Nephron (organoid): ENCODE data around the gene ZNF394.

Experiments
- H3K27ac Mint-ChIP-seq, 3 experiments: 2 replicates each; pipeline ENCODE4 v1.8.0; 2020; ENCODE audit warnings: mixed read lengths in 3 of 3, mild to moderate bottlenecking in 2 of 3, moderate library complexity in 1 of 3
- H3K27me3 Mint-ChIP-seq: 2 replicates; pipeline ENCODE4 v1.8.0; 2021; ENCODE audit warnings: low read depth, mild to moderate bottlenecking, moderate library complexity, mixed read lengths
- H3K36me3 Mint-ChIP-seq: 2 replicates; pipeline ENCODE4 v1.8.0; 2020; ENCODE audit warnings: low read depth, mixed read lengths
- H3K4me1 Mint-ChIP-seq: 2 replicates; pipeline ENCODE4 v1.8.0; 2020; ENCODE audit warnings: mixed read lengths
- H3K4me3 Mint-ChIP-seq, 3 experiments: 2 replicates each; pipeline ENCODE4 v1.8.0; 2020; ENCODE audit warnings: mild to moderate bottlenecking in 3 of 3, mixed read lengths in 3 of 3, moderate library complexity in 2 of 3
- H3K9me3 Mint-ChIP-seq: 2 replicates; pipeline ENCODE4 v1.8.0; 2020; ENCODE audit warnings: mixed read lengths
- CTCF ChIP-seq, 3 experiments: fragments of 200-600 bp; sonication (generic); IDR thresholded peaks; one replicate each; pipeline ENCODE4 v1.5.0; 2021; ENCODE audit warnings: antibody characterized with exemption in 3 of 3; ENCODE audit not compliant: unreplicated experiment in 3 of 3

ZNF394 gene

GRCh38 chr7:99457650-99458493 lies 42.2 kb downstream of the ZNF394 start:
- Mint-ChIP-seq H3K36me3 (peaks cover 49% of the 10 kb centered on the region), H3K4me3 (no peak overlapping the region), H3K27ac (no peak overlapping the region), H3K27me3 (no peaks in the 10 kb centered on the region), H3K4me1 (peaks cover 39% of the 10 kb centered on the region), H3K9me3 (no peaks in the 10 kb centered on the region)
- no peak for TF ChIP-seq CTCF (IDR thresholded peaks at IDR 0.05; ENCODE audit: unreplicated experiment in 3 of 3)

GRCh38 chr7:99457050-99457649 lies 42.9 kb downstream of the ZNF394 start:
- H3K4me1 Mint-ChIP-seq, result peaks cover 39% of the 10 kb centered on the region
- H3K27me3 Mint-ChIP-seq, result no peaks in the 10 kb centered on the region
- TF ChIP-seq CTCF (IDR thresholded peaks at IDR 0.05; ENCODE audit: unreplicated experiment in 3 of 3), result no peak
- H3K36me3 Mint-ChIP-seq, result peaks cover 47% of the 10 kb centered on the region
- no peaks in the 10 kb centered on the region for H3K9me3 Mint-ChIP-seq
- H3K27ac Mint-ChIP-seq, result peak overlapping the region; percentile 63 to 74 (median 69)
- H3K4me3 Mint-ChIP-seq, result peak overlapping the region in 1 of 3 experiments; percentile 47

- H3K4me3 Mint-ChIP-seq, result no peak overlapping the region
- no peaks in the 10 kb centered on the region for H3K27me3 Mint-ChIP-seq
- peaks cover 39% of the 10 kb centered on the region for H3K4me1 Mint-ChIP-seq
- H3K27ac Mint-ChIP-seq, result peak overlapping the region in 1 of 3 experiments; percentile 35
- TF ChIP-seq CTCF (IDR thresholded peaks at IDR 0.05; ENCODE audit: unreplicated experiment in 3 of 3), result no peak
- H3K36me3 Mint-ChIP-seq, result peaks cover 47% of the 10 kb centered on the region
- H3K9me3 Mint-ChIP-seq, result no peaks in the 10 kb centered on the region
Observed at GRCh38 chr7:99456288-99456687, 43.8 kb downstream of the ZNF394 start.

GRCh38 chr7:99455874-99456273 lies 44.2 kb downstream of the ZNF394 start:
- TF ChIP-seq CTCF (IDR thresholded peaks at IDR 0.05; ENCODE audit: unreplicated experiment in 3 of 3), result no peak
- H3K27me3 Mint-ChIP-seq, result no peaks in the 10 kb centered on the region
- no peaks in the 10 kb centered on the region for H3K9me3 Mint-ChIP-seq
- peaks cover 50% of the 10 kb centered on the region for H3K36me3 Mint-ChIP-seq
- peak overlapping the region in 1 of 3 experiments; percentile 35 for H3K27ac Mint-ChIP-seq
- H3K4me1 Mint-ChIP-seq, result peaks cover 38% of the 10 kb centered on the region
- H3K4me3 Mint-ChIP-seq, result no peak overlapping the region

GRCh38 chr7:99453105-99453504 lies 47.0 kb downstream of the ZNF394 start:
- Mint-ChIP-seq H3K27me3 (no peaks in the 10 kb centered on the region), H3K36me3 (peaks cover 37% of the 10 kb centered on the region), H3K4me1 (peaks cover 18% of the 10 kb centered on the region), H3K27ac (no peak overlapping the region), H3K4me3 (no peak overlapping the region), H3K9me3 (no peaks in the 10 kb centered on the region)
- TF ChIP-seq CTCF (IDR thresholded peaks at IDR 0.05; ENCODE audit: unreplicated experiment in 3 of 3), result no peak
